Sigmoid colon (tissue), 7 donors: ENCODE results near the gene USF1. TPM values are rescaled to one million over a fixed set of nuclear protein-coding genes. Genes with fewer than 3 reads are reported as not detected.
"Not testable (repeated sequence)": the region's sequence is repeated elsewhere in the genome, so short reads cannot be mapped to it uniquely, and the experiment has no call there.

Experiments used
- DNase-seq: peaks from one replicate; pipeline ENCODE4 v3.0.0-alpha.2; 2019
- H3K27ac ChIP-seq, 4 donors: fragments of 200-600 bp; sonication (generic); one replicate each; pipeline ENCODE4 v1.5.1; 2016 to 2019; ENCODE audit warnings: mild to moderate bottlenecking in 1 of 4
- H3K27me3 ChIP-seq, 3 donors: fragments of 200-600 bp; sonication (generic); one replicate each; pipeline ENCODE4 v1.5.1; 2019; ENCODE audit warnings: mild to moderate bottlenecking in 1 of 3
- H3K36me3 ChIP-seq, 4 donors: fragments of 200-600 bp; sonication (generic); one replicate each; pipeline ENCODE4 v1.5.1; 2016 to 2019
- H3K4me1 ChIP-seq, 4 donors: fragments of 200-600 bp; sonication (generic); one replicate each; pipeline ENCODE4 v1.5.1; 2017 to 2019
- H3K4me3 ChIP-seq, 4 donors: fragments of 200-600 bp; sonication (generic); one replicate each; pipeline ENCODE4 v1.5.1; 2017 to 2019; ENCODE audit warnings: mild to moderate bottlenecking in 2 of 4, moderate library complexity in 1 of 4
- H3K9me3 ChIP-seq, 4 donors: fragments of 200-600 bp in 3 of 4; sonication (generic) in 3 of 4; one replicate each; pipeline versions ENCODE4 v1.5.1 to v1.6.1; 2013 to 2019
- CTCF ChIP-seq, 4 experiments: fragments of 450-650 bp in 3 of 4; fragments of 200-600 bp in 1 of 4; IDR thresholded peaks; one replicate each; pipeline ENCODE4 v1.5.1; 2016 to 2019; ENCODE audit warnings: antibody characterized with exemption in 4 of 4, mild to moderate bottlenecking in 3 of 4, moderate library complexity in 2 of 4
- EP300 ChIP-seq, 4 donors: sonication (generic); formaldehyde crosslinking; IDR thresholded peaks; one replicate each; pipeline ENCODE4 v1.6.1; 2017; ENCODE audit warnings: antibody characterized with exemption in 4 of 4
- POLR2A ChIP-seq, 2 donors: fragments of 450-650 bp; IDR thresholded peaks; one replicate each; pipeline ENCODE4 v1.6.1; 2016; ENCODE audit warnings: antibody characterized with exemption in 2 of 2, mild to moderate bottlenecking in 2 of 2, moderate library complexity in 2 of 2
- POLR2AphosphoS5 ChIP-seq, 4 donors: sonication (generic); formaldehyde crosslinking; IDR thresholded peaks; one replicate each; pipeline ENCODE4 v1.6.1; 2017; ENCODE audit warnings: antibody characterized with exemption in 4 of 4
- WGBS, 2 donors: extraction: QIAGEN DNeasy Blood & Tissue Kit; methylation state at CpG; one replicate each; pipeline ENCODE4 v1.1.7; 2013; 5-methylcytosine and 5-hydroxymethylcytosine counted together
- intact Hi-C: fragments of 100-400 bp; cut with DNase I; formaldehyde crosslinking; loops from one replicate; pipeline ENCODE4 v1.15.1; 2023
- polyA plus RNA-seq, 3 donors: library from polyadenylated mRNA; stranded (reverse); fragments of 200-250 nt; gene quantifications; one replicate each; pipeline ENCODE4 v1.2.3, GENCODE V29; 2013
- total RNA-seq, 4 donors: library from RNA; depleted of rRNA; stranded (reverse); fragments of >200 nt; gene quantifications; one replicate each; pipeline ENCODE4 v1.1.0, GENCODE V29; 2016
- donor health status: healthy with polysubstance abuse.
- donor health status: Bipolar disorder and iron deficiency.
- donor health status: healthy.

Gene USF1
- total and polyA plus RNA-seq, 7 donors: 25.8 to 84.6 (median 62.4) TPM

DNA sequence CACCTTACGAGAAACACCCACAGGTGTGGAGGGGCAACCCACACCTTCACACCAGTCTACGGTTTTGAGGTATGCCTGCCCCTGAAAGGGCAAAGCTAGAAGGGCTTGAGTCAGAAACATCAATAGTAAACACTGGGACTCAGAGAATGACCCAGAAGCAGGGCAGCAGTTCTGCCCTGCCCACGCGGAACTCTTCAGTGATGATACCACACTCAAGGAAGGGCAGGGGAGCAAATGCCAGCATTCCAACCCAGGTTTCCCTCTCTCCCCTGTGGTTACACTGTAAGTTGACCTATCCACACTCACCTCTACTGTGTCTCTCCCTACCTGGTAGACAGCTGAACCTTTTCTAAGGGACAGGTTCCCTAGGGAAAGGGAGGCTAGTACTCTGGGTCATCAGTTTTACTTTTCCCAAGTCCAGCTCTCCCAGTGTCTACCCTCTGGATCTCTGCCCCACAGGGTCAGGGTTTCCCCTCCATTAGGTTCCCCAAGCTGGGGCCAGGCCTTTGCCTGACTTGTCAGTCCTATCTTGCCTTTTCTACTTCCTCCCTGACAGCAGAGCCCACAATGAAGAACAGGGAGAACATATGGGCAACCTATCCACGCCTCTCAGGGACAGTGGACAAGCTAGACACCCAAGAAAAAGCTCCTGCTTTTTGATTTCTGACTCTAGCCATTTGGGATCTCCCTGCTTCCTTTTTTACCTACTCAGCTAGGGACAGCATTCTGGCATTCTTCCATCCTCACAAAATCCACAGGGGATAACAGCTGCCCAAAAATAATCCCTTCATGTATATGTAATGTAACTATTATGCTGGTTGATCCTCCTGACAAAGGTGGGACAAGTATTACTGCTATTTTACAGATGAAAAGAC is 27.8 kb downstream of the USF1 start:
- no peak for TF ChIP-seq POLR2AphosphoS5 (IDR thresholded peaks at IDR 0.05)
- intact Hi-C loops: no loop called here
- Histone ChIP-seq H3K27ac (peak overlapping the region in 1 of 4 donors; percentile 25), H3K36me3 (no peaks in the 10 kb centered on the region), H3K27me3 (peaks cover 0 to 35% (median 20%) of the 10 kb centered on the region in 3 donors), H3K4me1 (peaks cover 0 to 17% (median 14%) of the 10 kb centered on the region in 4 donors), H3K9me3 (no peaks in the 10 kb centered on the region), H3K4me3 (no peak overlapping the region)
- 83 to 88% methylated on average over 5 of the region's 5 CpGs for WGBS, 2 donors
- no peak for DNase-seq

DNA sequence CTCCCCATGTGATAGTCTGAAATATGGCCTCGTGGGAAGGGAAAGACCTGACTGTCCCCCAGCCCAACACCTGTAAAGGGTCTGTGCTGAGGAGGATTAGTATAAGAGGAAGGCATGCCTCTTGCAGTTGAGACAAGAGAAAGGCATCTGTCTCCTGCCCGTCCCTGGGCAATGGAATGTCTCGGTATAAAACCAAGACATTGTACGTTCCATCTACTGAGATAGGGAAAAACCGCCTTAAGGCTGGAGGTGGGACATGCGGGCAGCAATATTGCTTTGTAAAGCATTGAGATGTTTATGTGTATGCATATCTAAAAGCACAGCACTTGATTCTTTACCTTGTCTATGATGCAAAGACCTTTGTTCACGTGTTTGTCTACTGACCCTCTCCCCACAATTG is 28.6 kb downstream of the USF1 start:
- peaks cover 0 to 17% (median 14%) of the 10 kb centered on the region in 4 donors for H3K4me1 ChIP-seq

DNA sequence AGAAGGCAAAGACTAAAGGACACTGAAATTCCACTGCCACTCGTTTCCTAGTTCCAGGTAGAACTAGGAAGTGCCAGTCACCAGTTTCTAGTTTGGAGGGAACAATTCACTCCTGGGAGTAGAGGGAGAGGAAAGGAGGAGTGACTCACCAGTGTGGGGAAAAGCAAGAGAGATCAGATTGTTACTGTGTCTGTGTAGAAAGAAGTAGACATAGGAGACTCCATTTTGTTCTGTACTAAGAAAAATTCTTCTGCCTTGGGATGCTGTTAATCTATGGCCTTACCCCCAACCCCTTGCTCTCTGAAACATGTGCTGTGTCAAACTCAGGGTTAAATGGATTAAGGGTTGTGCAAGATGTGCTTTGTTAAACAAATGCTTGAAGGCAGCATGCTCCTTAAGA is 29.1 kb downstream of the USF1 start:
- H3K4me3 ChIP-seq, intact Hi-C loops, H3K27ac ChIP-seq, H3K9me3 ChIP-seq, DNase-seq, H3K36me3 ChIP-seq: not testable (repeated sequence)
- Histone ChIP-seq H3K4me1 (peaks cover 0 to 15% (median 14%) of the 10 kb centered on the region in 4 donors), H3K27me3 (peaks cover 0 to 23% (median 16%) of the 10 kb centered on the region in 3 donors)
- WGBS, 2 donors: 26 to 63% methylated on average over 1 of the region's 1 CpG

More for the DNA sequence above, 28.6 kb downstream of the USF1 start:
- H3K9me3 ChIP-seq, H3K36me3 ChIP-seq, DNase-seq, H3K27ac ChIP-seq, H3K4me3 ChIP-seq, intact Hi-C loops: not testable (repeated sequence)
- 79 to 88% methylated on average over 6 to 7 of the region's 7 CpGs for WGBS, 2 donors
- peaks cover 0 to 28% (median 20%) of the 10 kb centered on the region in 3 donors for H3K27me3 ChIP-seq

- DNase-seq: peak; percentile 87
- TF ChIP-seq POLR2A (IDR thresholded peaks at IDR 0.05) (peak in 1 of 2 donors; percentile 28), EP300 (IDR thresholded peaks at IDR 0.05) (peak in 2 of 4 donors; percentile 9 to 74), CTCF (IDR thresholded peaks at IDR 0.05) (no peak), POLR2AphosphoS5 (IDR thresholded peaks at IDR 0.05) (peak; percentile 30 to 77 (median 66))
- no peaks in the 10 kb centered on the region for H3K4me1 ChIP-seq
- intact Hi-C loops: no loop called here
- H3K27me3 ChIP-seq: peaks cover 0 to under 1% (median 0%) of the 10 kb centered on the region in 3 donors
- H3K9me3 ChIP-seq: no peaks in the 10 kb centered on the region
- no peaks in the 10 kb centered on the region for H3K36me3 ChIP-seq
- peak overlapping the region; percentile 59 to 72 (median 66) for H3K27ac ChIP-seq
- WGBS, 2 donors: 3 to 7% methylated on average over 15 of the region's 15 CpGs
- no peak overlapping the region for H3K4me3 ChIP-seq
Measured at GRCh38 chr1:161013488-161014230, 32.1 kb downstream of the USF1 start.

- intact Hi-C loops: no loop called here
- no peak for DNase-seq
- Histone ChIP-seq H3K4me1 (no peaks in the 10 kb centered on the region), H3K27ac (peak overlapping the region; percentile 59 to 72 (median 66)), H3K9me3 (no peaks in the 10 kb centered on the region), H3K36me3 (no peaks in the 10 kb centered on the region), H3K4me3 (no peak overlapping the region), H3K27me3 (no peaks in the 10 kb centered on the region)
- TF ChIP-seq CTCF (IDR thresholded peaks at IDR 0.05): no peak
- TF ChIP-seq EP300 (IDR thresholded peaks at IDR 0.05): no peak
- TF ChIP-seq POLR2A (IDR thresholded peaks at IDR 0.05): no peak
- TF ChIP-seq POLR2AphosphoS5 (IDR thresholded peaks at IDR 0.05): no peak
Measured at GRCh38 chr1:161013131-161013487, 32.7 kb downstream of the USF1 start.

GRCh38 chr1:161012420-161012819 is 33.4 kb downstream of the USF1 start:
- Histone ChIP-seq H3K27ac (peak overlapping the region; percentile 59 to 72 (median 66)), H3K4me1 (no peaks in the 10 kb centered on the region), H3K36me3 (no peaks in the 10 kb centered on the region), H3K9me3 (no peaks in the 10 kb centered on the region), H3K27me3 (no peaks in the 10 kb centered on the region), H3K4me3 (no peak overlapping the region)
- DNase-seq: no peak
- TF ChIP-seq POLR2AphosphoS5 (IDR thresholded peaks at IDR 0.05) (no peak), CTCF (IDR thresholded peaks at IDR 0.05) (no peak), POLR2A (IDR thresholded peaks at IDR 0.05) (no peak), EP300 (IDR thresholded peaks at IDR 0.05) (no peak)
- WGBS, 2 donors: 87% methylated on average over 3 of the region's 3 CpGs
- intact Hi-C loops: no loop called here
